ENCODE data around the gene NDUFA3. TPM values are rescaled to one million over a fixed set of nuclear protein-coding genes. Genes with fewer than 3 reads are reported as not detected.

The NDUFA3 gene
- total and polyA plus RNA-seq, 2 donors (not counting 3 experiments of a cell fraction or from before 2014, with no cell fraction given): 107 to 119 TPM

DNA sequence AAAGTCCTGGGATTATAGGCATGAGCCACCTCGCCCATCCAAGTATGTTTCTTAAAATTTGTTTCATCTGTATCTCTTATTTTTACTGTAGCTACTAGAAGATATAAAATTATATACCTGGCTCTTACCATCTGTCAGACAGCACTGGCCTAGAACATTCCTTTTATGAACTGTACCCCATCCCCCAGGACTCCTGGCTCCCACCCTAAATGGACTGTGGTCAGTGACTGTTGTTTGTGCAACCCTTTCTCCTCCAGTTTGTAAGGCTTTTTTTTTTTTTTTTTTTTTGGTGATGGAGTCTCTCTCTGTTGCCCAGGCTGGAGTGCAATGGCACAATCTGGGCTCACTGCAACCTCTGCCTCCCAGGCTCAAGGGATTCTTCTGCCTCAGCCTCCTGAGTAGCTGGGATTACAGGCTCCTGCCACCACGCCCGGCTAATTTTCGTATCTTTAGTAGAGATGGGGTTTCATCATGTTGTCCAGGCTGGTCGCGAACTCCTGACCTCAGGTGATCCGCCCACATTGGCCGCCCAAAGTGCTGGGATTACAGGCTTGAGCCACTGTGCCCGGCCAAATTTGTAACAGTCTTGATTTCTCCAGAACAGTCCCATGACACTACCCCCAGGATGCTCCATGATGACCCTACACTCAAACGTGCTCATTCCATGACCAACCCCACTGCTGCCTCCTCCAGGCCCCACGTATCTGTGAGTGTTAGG, 2.5 kb downstream of the NDUFA3 start:
- Histone ChIP-seq H3K9ac (replicated peaks; ENCODE audit: extremely low read depth, insufficient read depth, low read length) (no peak overlapping the region), H3K27ac (ENCODE audit: insufficient read depth, low read depth, low read length) (no peak overlapping the region), H3K9me3 (replicated peaks; ENCODE audit: control insufficient read depth, insufficient read depth, low read length) (no peaks in the 10 kb centered on the region), H3K36me3 (ENCODE audit: control insufficient read depth in 2 of 2, extremely low read depth in 1 of 2, insufficient read depth in 2 of 2, low read length in 2 of 2) (peaks cover 0 to 36% of the 10 kb centered on the region in 2 experiments), H3K9me1 (replicated peaks; ENCODE audit: control insufficient read depth, extremely low read depth, insufficient read depth, low read length) (no peaks in the 10 kb centered on the region), H3K4me2 (ENCODE audit: insufficient read depth, low read length) (no peak overlapping the region), H3K4me1 (ENCODE audit: control insufficient read depth, extremely low read depth, insufficient read depth, low read length) (no peaks in the 10 kb centered on the region), H3K27me3 (ENCODE audit: control insufficient read depth in 2 of 2, insufficient read depth in 2 of 2, low read length in 2 of 2) (no peaks in the 10 kb centered on the region), H4K20me1 (replicated peaks; ENCODE audit: control insufficient read depth, extremely low read depth, insufficient read depth, low read length) (no peaks in the 10 kb centered on the region), H2AFZ (ENCODE audit: low read depth, low read length) (no peak overlapping the region), H3K4me3 (replicated peaks in 1 of 3; ENCODE audit: insufficient read depth in 1 of 3, low read depth in 1 of 3, low read length in 3 of 3) (no peak overlapping the region), H3K79me2 (ENCODE audit: control insufficient read depth, insufficient read depth, low read length) (peaks cover 8% of the 10 kb centered on the region)
- intact Hi-C loops (cut with micrococcal nuclease): no loop called here
- DNase-seq (ENCODE audit: low read depth, low spot score) (no peak), FAIRE-seq (peak; percentile 4)
- dilution Hi-C loops (cut with MboI; ENCODE audit: extremely low pct_ligation_motif_present, low sequenced_read_pairs): no loop called here
- TF ChIP-seq POLR2A (IDR thresholded peaks at IDR 0.05; ENCODE audit: low read depth, low read length): no peak
- TF ChIP-seq EZH2 (IDR thresholded peaks at IDR 0.05; ENCODE audit: borderline replicate concordance, low read depth, low read length, severe bottlenecking): no peak
- no peak for TF ChIP-seq JUN (IDR thresholded peaks at IDR 0.05; ENCODE audit: borderline replicate concordance, insufficient read depth, insufficient read length, low read depth)
- no peak for TF ChIP-seq FOS (IDR thresholded peaks at IDR 0.05; ENCODE audit: borderline replicate concordance, insufficient read depth, low read length)
- TF ChIP-seq, protein P1, sequence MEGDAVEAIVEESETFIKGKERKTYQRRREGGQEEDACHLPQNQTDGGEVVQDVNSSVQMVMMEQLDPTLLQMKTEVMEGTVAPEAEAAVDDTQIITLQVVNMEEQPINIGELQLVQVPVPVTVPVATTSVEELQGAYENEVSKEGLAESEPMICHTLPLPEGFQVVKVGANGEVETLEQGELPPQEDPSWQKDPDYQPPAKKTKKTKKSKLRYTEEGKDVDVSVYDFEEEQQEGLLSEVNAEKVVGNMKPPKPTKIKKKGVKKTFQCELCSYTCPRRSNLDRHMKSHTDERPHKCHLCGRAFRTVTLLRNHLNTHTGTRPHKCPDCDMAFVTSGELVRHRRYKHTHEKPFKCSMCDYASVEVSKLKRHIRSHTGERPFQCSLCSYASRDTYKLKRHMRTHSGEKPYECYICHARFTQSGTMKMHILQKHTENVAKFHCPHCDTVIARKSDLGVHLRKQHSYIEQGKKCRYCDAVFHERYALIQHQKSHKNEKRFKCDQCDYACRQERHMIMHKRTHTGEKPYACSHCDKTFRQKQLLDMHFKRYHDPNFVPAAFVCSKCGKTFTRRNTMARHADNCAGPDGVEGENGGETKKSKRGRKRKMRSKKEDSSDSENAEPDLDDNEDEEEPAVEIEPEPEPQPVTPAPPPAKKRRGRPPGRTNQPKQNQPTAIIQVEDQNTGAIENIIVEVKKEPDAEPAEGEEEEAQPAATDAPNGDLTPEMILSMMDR (IDR thresholded peaks at IDR 0.05; ENCODE audit: extremely low read depth in 1 of 2, insufficient read depth in 1 of 2, low read depth in 1 of 2, low read length in 2 of 2): no peak
- TF ChIP-seq, protein P2, sequence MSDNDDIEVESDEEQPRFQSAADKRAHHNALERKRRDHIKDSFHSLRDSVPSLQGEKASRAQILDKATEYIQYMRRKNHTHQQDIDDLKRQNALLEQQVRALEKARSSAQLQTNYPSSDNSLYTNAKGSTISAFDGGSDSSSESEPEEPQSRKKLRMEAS (IDR thresholded peaks at IDR 0.05; ENCODE audit: insufficient read depth, insufficient read length): no peak
- no peak for TF ChIP-seq POLR2AphosphoS5 (IDR thresholded peaks at IDR 0.05; ENCODE audit: insufficient read depth, low read depth, low read length)
- TF ChIP-seq MYC (IDR thresholded peaks at IDR 0.05; ENCODE audit: low read depth, low read length): no peak
- TF ChIP-seq GATA2 (IDR thresholded peaks at IDR 0.05; ENCODE audit: insufficient read depth, insufficient read length, low read depth, low read length): no peak
- BruUV-seq (replicated peaks): no TSS peak
- POLR2A ChIA-PET: no interaction called here
- CTCF ChIA-PET: no interaction called here

Measured in endothelial cell of umbilical vein (primary cell).